HG03103 (cell line): Measurements from ENCODE around the gene TOR1AIP1.

ENCODE experiments used
- ATAC-seq: cut with Tn5 transposase; IDR thresholded peaks from one replicate; pipeline ENCODE4 v1.9.1; 2021; ENCODE audit warnings: low read depth; ENCODE audit not compliant: unreplicated experiment

Gene TOR1AIP1

GRCh38 chr1:179879797-179880196, 2.3 kb upstream of the TOR1AIP1 start:
- ATAC-seq: no peak

GRCh38 chr1:179881642-179882252, 338 bp upstream of the TOR1AIP1 start:
- ATAC-seq: no peak

- ATAC-seq: peak; percentile 11
These were observed 1.1 kb downstream of the TOR1AIP1 start for GRCh38 chr1:179883040-179883744.

GRCh38 chr1:179883745-179884138, 1.7 kb downstream of the TOR1AIP1 start:
- ATAC-seq: peak; percentile 23

- no peak for ATAC-seq
These were observed 6.0 kb downstream of the TOR1AIP1 start for GRCh38 chr1:179888071-179888470.

- ATAC-seq: no peak
These were observed 7.5 kb downstream of the TOR1AIP1 start for GRCh38 chr1:179889589-179889988.

GRCh38 chr1:179910934-179911333, 28.8 kb downstream of the TOR1AIP1 start:
- no peak for ATAC-seq

GRCh38 chr1:179911812-179912211, 29.7 kb downstream of the TOR1AIP1 start:
- no peak for ATAC-seq

GRCh38 chr1:179917601-179918429, 35.7 kb downstream of the TOR1AIP1 start:
- ATAC-seq: no peak

GRCh38 chr1:179921472-179921871, 39.4 kb downstream of the TOR1AIP1 start:
- ATAC-seq: no peak

GRCh38 chr1:179921981-179922872, 40.1 kb downstream of the TOR1AIP1 start:
- no peak for ATAC-seq

GRCh38 chr1:179923029-179923428, 40.9 kb downstream of the TOR1AIP1 start:
- no peak for ATAC-seq

- ATAC-seq: no peak
These were observed 42.2 kb downstream of the TOR1AIP1 start for GRCh38 chr1:179924268-179924667.

GRCh38 chr1:179925302-179925701, 43.2 kb downstream of the TOR1AIP1 start:
- no peak for ATAC-seq

GRCh38 chr1:179925922-179926849, 44.1 kb downstream of the TOR1AIP1 start:
- ATAC-seq: no peak

GRCh38 chr1:179926850-179927205, 44.7 kb downstream of the TOR1AIP1 start:
- no peak for ATAC-seq

GRCh38 chr1:179929955-179930798, 48.1 kb downstream of the TOR1AIP1 start:
- ATAC-seq: no peak

- ATAC-seq: no peak
These were observed 48.8 kb downstream of the TOR1AIP1 start for GRCh38 chr1:179930867-179931266.

- no peak for ATAC-seq
These were observed 51.1 kb downstream of the TOR1AIP1 start for GRCh38 chr1:179933219-179933618.
